Bronchial epithelial cell (primary cell): ENCODE data around the gene MADCAM1. TPM values are rescaled to one million over a fixed set of nuclear protein-coding genes. Genes with fewer than 3 reads are reported as not detected.

ENCODE experiments used
- DNase-seq: peaks from one replicate; pipeline ENCODE4 v3.0.0-alpha.2; 2010; ENCODE audit warnings: low read depth
- FAIRE-seq: peaks from 2 replicates; lab custom pipeline; 2011; peaks lifted over from hg19 to GRCh38; lab: Jason Lieb, UNC
- H3K27me3 ChIP-seq: 2 replicates; pipeline ENCODE4 v1.5.1; 2011; ENCODE audit warnings: low read length; ENCODE audit not compliant: control insufficient read depth, insufficient read depth
- H3K36me3 ChIP-seq: 2 replicates; pipeline ENCODE4 v1.5.1; 2011; ENCODE audit warnings: low read length; ENCODE audit not compliant: control insufficient read depth, insufficient read depth
- H3K4me3 ChIP-seq: 2 replicates; pipeline ENCODE4 v1.5.1; 2011; ENCODE audit warnings: mild to moderate bottlenecking, low read depth, low read length, control low read depth
- CTCF ChIP-seq: IDR thresholded peaks from 2 replicates; pipeline ENCODE4 v1.5.1; 2011; ENCODE audit warnings: mild to moderate bottlenecking, moderate library complexity, low read length, control low read depth, inconsistent platforms; ENCODE audit not compliant: insufficient read depth, severe bottlenecking
- total RNA-seq: library from RNA; depleted of rRNA; stranded (reverse); fragments of >200 nt; gene quantifications from 2 replicates; pipeline ENCODE4 v1.2.1, GENCODE V29; 2014

MADCAM1 gene
- total RNA-seq, 1 donor from 2014 or later: not detected

GRCh38 chr19:483332-484072 lies 12.8 kb upstream of the MADCAM1 start:
- no peak for TF ChIP-seq CTCF
- FAIRE-seq: no peak
- H3K36me3 ChIP-seq: no peaks in the 10 kb centered on the region

GRCh38 chr19:484494-484893 lies 11.8 kb upstream of the MADCAM1 start:
- no peak for FAIRE-seq
- DNase-seq: no peak
- Histone ChIP-seq H3K36me3 (no peaks in the 10 kb centered on the region), H3K27me3 (no peaks in the 10 kb centered on the region), H3K4me3 (no peak overlapping the region)
- no peak for TF ChIP-seq CTCF

More at GRCh38 chr19:483332-484072, 12.8 kb upstream of the MADCAM1 start:
- Histone ChIP-seq H3K4me3 (no peak overlapping the region), H3K27me3 (no peaks in the 10 kb centered on the region)
- no peak for DNase-seq

GRCh38 chr19:485077-485476 lies 11.2 kb upstream of the MADCAM1 start:
- TF ChIP-seq CTCF: no peak
- Histone ChIP-seq H3K4me3 (no peak overlapping the region), H3K27me3 (no peaks in the 10 kb centered on the region), H3K36me3 (no peaks in the 10 kb centered on the region)
- no peak for DNase-seq
- FAIRE-seq: no peak

GRCh38 chr19:485583-486236 lies 10.6 kb upstream of the MADCAM1 start:
- FAIRE-seq (no peak), DNase-seq (peak; percentile 33)
- H3K27me3 ChIP-seq: no peaks in the 10 kb centered on the region
- no peak overlapping the region for H3K4me3 ChIP-seq
- H3K36me3 ChIP-seq: no peaks in the 10 kb centered on the region
- no peak for TF ChIP-seq CTCF

- FAIRE-seq (no peak), DNase-seq (peak; percentile 75)
- Histone ChIP-seq H3K4me3 (peak overlapping the region; percentile 77), H3K27me3 (no peaks in the 10 kb centered on the region), H3K36me3 (no peaks in the 10 kb centered on the region)
- TF ChIP-seq CTCF: no peak
These were observed 7.5 kb upstream of the MADCAM1 start for GRCh38 chr19:488505-489417.
